Hypothalamus (tissue), 51 donors: ENCODE results near the gene CHST11.

Source experiments
- DNase-seq, 51 donors: peaks; one replicate each; lab custom pipeline; 2025; lab: John Stamatoyannopoulos, UW

The CHST11 gene

DNA sequence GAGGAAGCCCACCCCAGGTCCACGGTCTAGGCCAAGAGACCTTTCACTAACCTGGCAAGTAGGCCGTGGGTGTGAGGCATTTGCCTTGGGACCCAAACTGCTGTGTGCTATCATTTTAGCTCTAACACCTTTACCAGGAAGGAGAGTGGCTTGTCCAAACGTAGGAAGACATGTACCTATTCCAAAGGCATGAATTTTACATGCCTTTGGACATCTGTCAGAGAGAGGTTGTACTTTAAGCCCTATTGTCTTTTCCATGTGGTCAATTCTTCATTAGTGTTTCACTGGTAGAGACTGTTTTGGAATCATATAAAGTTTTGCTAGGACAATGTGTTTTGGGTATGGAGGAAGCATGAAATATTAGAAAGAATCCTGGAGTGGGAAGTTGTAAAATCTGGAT lies 352.5 kb downstream of the CHST11 start:
- no peak for DNase-seq

DNA sequence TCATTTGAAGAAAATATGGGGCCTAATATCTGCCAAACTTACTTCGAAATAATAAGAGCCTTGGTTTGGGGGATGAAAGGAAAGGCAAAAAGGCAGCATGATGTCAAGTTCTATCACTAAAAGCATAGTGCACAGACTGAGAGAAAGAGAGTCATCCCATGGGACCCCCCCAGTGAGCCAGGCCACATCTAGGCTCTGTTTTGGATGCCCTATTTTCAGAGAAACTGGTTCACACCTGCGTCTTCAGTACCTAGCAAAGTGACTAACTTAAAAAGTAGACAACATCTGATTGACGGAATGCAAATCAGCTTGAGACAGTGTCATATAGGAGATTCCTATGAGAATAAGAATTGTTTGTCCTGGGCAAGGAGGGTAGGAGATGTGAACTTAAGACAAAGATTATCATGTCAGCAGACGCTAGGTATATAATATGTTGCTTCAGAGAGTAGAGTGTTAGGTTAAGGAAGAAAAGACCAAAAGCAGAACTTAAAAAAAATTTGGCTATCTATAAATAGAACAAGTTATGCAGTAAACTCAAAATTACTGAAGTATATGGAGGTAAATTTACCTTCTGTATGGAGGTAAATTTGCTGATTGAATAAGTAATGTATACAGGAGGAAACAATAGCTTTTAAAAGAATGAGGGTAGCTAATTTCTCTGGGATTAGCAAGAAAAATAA lies 353.1 kb downstream of the CHST11 start:
- DNase-seq: no peak
